WTC11 (cell line): ENCODE measurements around the gene NSD1. TPM values are rescaled to one million over a fixed set of nuclear protein-coding genes. Genes with fewer than 3 reads are reported as not detected.

Source experiments
- ATF6 ChIP-seq: sonication (generic); formaldehyde crosslinking; IDR thresholded peaks from 2 replicates; pipeline ENCODE4 v1.8.1; 2023; ENCODE audit warnings: mild to moderate bottlenecking, missing genetic modification reagents
- FOXJ3 ChIP-seq: sonication (generic); formaldehyde crosslinking; IDR thresholded peaks from 2 replicates; pipeline ENCODE4 v1.9.0; 2021; ENCODE audit warnings: missing genetic modification reagents, mild to moderate bottlenecking, borderline replicate concordance
- FOXP4 ChIP-seq: sonication (generic); formaldehyde crosslinking; IDR thresholded peaks from 2 replicates; pipeline ENCODE4 v1.8.0; 2022; ENCODE audit warnings: mild to moderate bottlenecking, missing genetic modification reagents
- HMGA2 ChIP-seq: fragments of 250-450 bp; sonication (Bioruptor Pico); IDR thresholded peaks from 2 replicates; pipeline ENCODE4 v1.4.0; 2021; ENCODE audit warnings: mild to moderate bottlenecking, moderate library complexity
- MLX ChIP-seq: sonication (generic); formaldehyde crosslinking; IDR thresholded peaks from 2 replicates; pipeline ENCODE4 v1.8.1; 2023; ENCODE audit warnings: mild to moderate bottlenecking, missing genetic modification reagents, moderate library complexity
- NFE2L1 ChIP-seq: sonication (generic); formaldehyde crosslinking; IDR thresholded peaks from 2 replicates; pipeline ENCODE4 v1.8.1; 2023; ENCODE audit warnings: missing genetic modification reagents
- NR3C1 ChIP-seq: sonication (generic); formaldehyde crosslinking; conservative IDR thresholded peaks from 2 replicates; pipeline ENCODE4 v1.8.1; 2023; ENCODE audit warnings: low read depth, mild to moderate bottlenecking, missing genetic modification reagents
- SOX15 ChIP-seq: fragments of 250-450 bp; sonication (Bioruptor Pico); IDR thresholded peaks from 2 replicates; pipeline ENCODE4 v1.9.0; 2021; ENCODE audit warnings: mild to moderate bottlenecking
- TCF7 ChIP-seq: sonication (generic); formaldehyde crosslinking; IDR thresholded peaks from 2 replicates; pipeline ENCODE4 v1.8.0; 2022; ENCODE audit warnings: mild to moderate bottlenecking, low read depth, missing genetic modification reagents, moderate library complexity
- TEAD1 ChIP-seq: sonication (generic); formaldehyde crosslinking; IDR thresholded peaks from 2 replicates; pipeline ENCODE4 v1.8.0; 2022; ENCODE audit warnings: mild to moderate bottlenecking, missing genetic modification reagents
- TP53 ChIP-seq: sonication (generic); formaldehyde crosslinking; IDR thresholded peaks from 2 replicates; pipeline ENCODE4 v1.8.1; 2023; ENCODE audit warnings: mild to moderate bottlenecking, missing genetic modification reagents
- ZNF232 ChIP-seq: sonication (generic); formaldehyde crosslinking; IDR thresholded peaks from 2 replicates; pipeline ENCODE4 v1.8.0; 2022; ENCODE audit warnings: mild to moderate bottlenecking, missing genetic modification reagents
- ZNF317 ChIP-seq: sonication (generic); formaldehyde crosslinking; IDR thresholded peaks from 2 replicates; pipeline ENCODE4 v1.8.1; 2023; ENCODE audit warnings: low read depth, mild to moderate bottlenecking, moderate library complexity, missing genetic modification reagents, borderline replicate concordance
- total RNA-seq: library from RNA; stranded (reverse); gene quantifications from 3 replicates; pipeline ENCODE4 v1.2.3, GENCODE V29; 2021
- TF ChIP-seq, protein P1 (sequence below): sonication (generic); formaldehyde crosslinking; IDR thresholded peaks from 2 replicates; pipeline ENCODE4 v1.8.0; 2022; ENCODE audit warnings: missing genetic modification reagents
- TF ChIP-seq, protein P2 (sequence below): sonication (generic); formaldehyde crosslinking; conservative IDR thresholded peaks from 2 replicates; pipeline ENCODE4 v1.8.1; 2023; ENCODE audit warnings: mild to moderate bottlenecking, low read depth, missing genetic modification reagents, moderate library complexity
- TF ChIP-seq, protein P3 (sequence below): sonication (generic); formaldehyde crosslinking; IDR thresholded peaks from 2 replicates; pipeline ENCODE4 v1.8.0; 2022; ENCODE audit warnings: mild to moderate bottlenecking, missing genetic modification reagents

The NSD1 gene
- total RNA-seq, 1 experiment from 2014 or later: 148 TPM

GRCh38 chr5:177303121-177303924 lies 169.8 kb downstream of the NSD1 start, which contains the start of the genes PRELID1 and RAB24 (continued):
- TF ChIP-seq HMGA2 (CRISPR knock-in tag) (no peak), ZNF317 (no peak), ZNF232 (CRISPR knock-in tag) (no peak), TEAD1 (CRISPR knock-in tag) (no peak), FOXJ3 (CRISPR knock-in tag) (no peak), TCF7 (CRISPR knock-in tag) (peak; percentile 65; the same call in 1 of the 2 replicates), ATF6 (CRISPR knock-in tag) (no peak), MLX (CRISPR knock-in tag) (0 out of 2 replicates have a peak, but pooled peaks have one; percentile 82), SOX15 (CRISPR knock-in tag) (no peak), NR3C1 (peak; percentile 79; the same call in 1 of the 2 replicates), FOXP4 (CRISPR knock-in tag) (no peak), NFE2L1 (peak; percentile 41; the same call in 1 of the 2 replicates), TP53 (CRISPR knock-in tag) (no peak)
- TF ChIP-seq, protein P1, sequence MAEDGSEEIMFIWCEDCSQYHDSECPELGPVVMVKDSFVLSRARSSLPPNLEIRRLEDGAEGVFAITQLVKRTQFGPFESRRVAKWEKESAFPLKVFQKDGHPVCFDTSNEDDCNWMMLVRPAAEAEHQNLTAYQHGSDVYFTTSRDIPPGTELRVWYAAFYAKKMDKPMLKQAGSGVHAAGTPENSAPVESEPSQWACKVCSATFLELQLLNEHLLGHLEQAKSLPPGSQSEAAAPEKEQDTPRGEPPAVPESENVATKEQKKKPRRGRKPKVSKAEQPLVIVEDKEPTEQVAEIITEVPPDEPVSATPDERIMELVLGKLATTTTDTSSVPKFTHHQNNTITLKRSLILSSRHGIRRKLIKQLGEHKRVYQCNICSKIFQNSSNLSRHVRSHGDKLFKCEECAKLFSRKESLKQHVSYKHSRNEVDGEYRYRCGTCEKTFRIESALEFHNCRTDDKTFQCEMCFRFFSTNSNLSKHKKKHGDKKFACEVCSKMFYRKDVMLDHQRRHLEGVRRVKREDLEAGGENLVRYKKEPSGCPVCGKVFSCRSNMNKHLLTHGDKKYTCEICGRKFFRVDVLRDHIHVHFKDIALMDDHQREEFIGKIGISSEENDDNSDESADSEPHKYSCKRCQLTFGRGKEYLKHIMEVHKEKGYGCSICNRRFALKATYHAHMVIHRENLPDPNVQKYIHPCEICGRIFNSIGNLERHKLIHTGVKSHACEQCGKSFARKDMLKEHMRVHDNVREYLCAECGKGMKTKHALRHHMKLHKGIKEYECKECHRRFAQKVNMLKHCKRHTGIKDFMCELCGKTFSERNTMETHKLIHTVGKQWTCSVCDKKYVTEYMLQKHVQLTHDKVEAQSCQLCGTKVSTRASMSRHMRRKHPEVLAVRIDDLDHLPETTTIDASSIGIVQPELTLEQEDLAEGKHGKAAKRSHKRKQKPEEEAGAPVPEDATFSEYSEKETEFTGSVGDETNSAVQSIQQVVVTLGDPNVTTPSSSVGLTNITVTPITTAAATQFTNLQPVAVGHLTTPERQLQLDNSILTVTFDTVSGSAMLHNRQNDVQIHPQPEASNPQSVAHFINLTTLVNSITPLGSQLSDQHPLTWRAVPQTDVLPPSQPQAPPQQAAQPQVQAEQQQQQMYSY: no peak; the same call in 1 of the 2 replicates
- TF ChIP-seq, protein P2, sequence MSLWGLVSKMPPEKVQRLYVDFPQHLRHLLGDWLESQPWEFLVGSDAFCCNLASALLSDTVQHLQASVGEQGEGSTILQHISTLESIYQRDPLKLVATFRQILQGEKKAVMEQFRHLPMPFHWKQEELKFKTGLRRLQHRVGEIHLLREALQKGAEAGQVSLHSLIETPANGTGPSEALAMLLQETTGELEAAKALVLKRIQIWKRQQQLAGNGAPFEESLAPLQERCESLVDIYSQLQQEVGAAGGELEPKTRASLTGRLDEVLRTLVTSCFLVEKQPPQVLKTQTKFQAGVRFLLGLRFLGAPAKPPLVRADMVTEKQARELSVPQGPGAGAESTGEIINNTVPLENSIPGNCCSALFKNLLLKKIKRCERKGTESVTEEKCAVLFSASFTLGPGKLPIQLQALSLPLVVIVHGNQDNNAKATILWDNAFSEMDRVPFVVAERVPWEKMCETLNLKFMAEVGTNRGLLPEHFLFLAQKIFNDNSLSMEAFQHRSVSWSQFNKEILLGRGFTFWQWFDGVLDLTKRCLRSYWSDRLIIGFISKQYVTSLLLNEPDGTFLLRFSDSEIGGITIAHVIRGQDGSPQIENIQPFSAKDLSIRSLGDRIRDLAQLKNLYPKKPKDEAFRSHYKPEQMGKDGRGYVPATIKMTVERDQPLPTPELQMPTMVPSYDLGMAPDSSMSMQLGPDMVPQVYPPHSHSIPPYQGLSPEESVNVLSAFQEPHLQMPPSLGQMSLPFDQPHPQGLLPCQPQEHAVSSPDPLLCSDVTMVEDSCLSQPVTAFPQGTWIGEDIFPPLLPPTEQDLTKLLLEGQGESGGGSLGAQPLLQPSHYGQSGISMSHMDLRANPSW (CRISPR knock-in tag): no peak
- TF ChIP-seq, protein P3, sequence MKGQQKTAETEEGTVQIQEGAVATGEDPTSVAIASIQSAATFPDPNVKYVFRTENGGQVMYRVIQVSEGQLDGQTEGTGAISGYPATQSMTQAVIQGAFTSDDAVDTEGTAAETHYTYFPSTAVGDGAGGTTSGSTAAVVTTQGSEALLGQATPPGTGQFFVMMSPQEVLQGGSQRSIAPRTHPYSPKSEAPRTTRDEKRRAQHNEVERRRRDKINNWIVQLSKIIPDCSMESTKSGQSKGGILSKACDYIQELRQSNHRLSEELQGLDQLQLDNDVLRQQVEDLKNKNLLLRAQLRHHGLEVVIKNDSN (CRISPR knock-in tag): peak; percentile 98
